Measurements from ENCODE around the gene CMPK1.

CMPK1 gene

GRCh38 chr1:47417170-47418044 is 83.8 kb downstream of the CMPK1 start:
- H4K20me1 ChIP-seq (ENCODE audit: control insufficient read depth, insufficient read depth, low read depth, low read length) = no peaks in the 10 kb centered on the region
- no peaks in the 10 kb centered on the region for H3K36me3 ChIP-seq (ENCODE audit: control insufficient read depth, low read length)
- no peaks in the 10 kb centered on the region for H3K79me2 ChIP-seq (ENCODE audit: control insufficient read depth, low read length)
- H3K27ac ChIP-seq (ENCODE audit: low read depth, low read length) = no peak overlapping the region
- no peaks in the 10 kb centered on the region for H3K9me3 ChIP-seq (ENCODE audit: control insufficient read depth, insufficient read depth, low read length)
- no peaks in the 10 kb centered on the region for H3K27me3 ChIP-seq (ENCODE audit: control insufficient read depth, low read length)
- no peaks in the 10 kb centered on the region for H3K9me2 ChIP-seq (replicated peaks; ENCODE audit: control insufficient read depth, low read length)
- no peaks in the 10 kb centered on the region for H3K4me1 ChIP-seq (ENCODE audit: control insufficient read depth, low read length)
- TF ChIP-seq EZH2phosphoT487 (IDR thresholded peaks at IDR 0.05; ENCODE audit: borderline replicate concordance, low read length) (no peak), CTCF (IDR thresholded peaks at IDR 0.05; ENCODE audit: low read depth, low read length, poor library complexity, severe bottlenecking) (no peak)
- no peak overlapping the region for H3K4me3 ChIP-seq (ENCODE audit: low read length)
- no peaks in the 10 kb centered on the region for H3F3A ChIP-seq (ENCODE audit: control insufficient read depth, insufficient read depth)
- no peak overlapping the region for H3K4me2 ChIP-seq (ENCODE audit: low read length)

- H3K9me3 ChIP-seq (ENCODE audit: control insufficient read depth, insufficient read depth, low read length) = no peaks in the 10 kb centered on the region
- no peaks in the 10 kb centered on the region for H4K20me1 ChIP-seq (ENCODE audit: control insufficient read depth, insufficient read depth, low read depth, low read length)
- H3K4me1 ChIP-seq (ENCODE audit: control insufficient read depth, low read length) = no peaks in the 10 kb centered on the region
- H3K27me3 ChIP-seq (ENCODE audit: control insufficient read depth, low read length) = no peaks in the 10 kb centered on the region
- no peaks in the 10 kb centered on the region for H3K36me3 ChIP-seq (ENCODE audit: control insufficient read depth, low read length)
- no peaks in the 10 kb centered on the region for H3K9me2 ChIP-seq (replicated peaks; ENCODE audit: control insufficient read depth, low read length)
- TF ChIP-seq EZH2phosphoT487 (IDR thresholded peaks at IDR 0.05; ENCODE audit: borderline replicate concordance, low read length) (no peak), CTCF (IDR thresholded peaks at IDR 0.05; ENCODE audit: low read depth, low read length, poor library complexity, severe bottlenecking) (no peak)
- H3K79me2 ChIP-seq (ENCODE audit: control insufficient read depth, low read length) = no peaks in the 10 kb centered on the region
- H3K4me3 ChIP-seq (ENCODE audit: low read length) = no peak overlapping the region
- no peak overlapping the region for H3K4me2 ChIP-seq (ENCODE audit: low read length)
- H3K27ac ChIP-seq (ENCODE audit: low read depth, low read length) = no peak overlapping the region
- no peaks in the 10 kb centered on the region for H3F3A ChIP-seq (ENCODE audit: control insufficient read depth, insufficient read depth)
Measured at GRCh38 chr1:47418122-47418521, 84.5 kb downstream of the CMPK1 start.

- Histone ChIP-seq H3F3A (ENCODE audit: control insufficient read depth, insufficient read depth) (no peaks in the 10 kb centered on the region), H3K36me3 (ENCODE audit: control insufficient read depth, low read length) (no peaks in the 10 kb centered on the region), H3K27me3 (ENCODE audit: control insufficient read depth, low read length) (no peaks in the 10 kb centered on the region), H3K27ac (ENCODE audit: low read depth, low read length) (no peak overlapping the region), H3K4me2 (ENCODE audit: low read length) (no peak overlapping the region), H3K9me3 (ENCODE audit: control insufficient read depth, insufficient read depth, low read length) (no peaks in the 10 kb centered on the region), H3K4me3 (ENCODE audit: low read length) (no peak overlapping the region), H3K4me1 (ENCODE audit: control insufficient read depth, low read length) (no peaks in the 10 kb centered on the region), H4K20me1 (ENCODE audit: control insufficient read depth, insufficient read depth, low read depth, low read length) (no peaks in the 10 kb centered on the region), H3K79me2 (ENCODE audit: control insufficient read depth, low read length) (no peaks in the 10 kb centered on the region), H3K9me2 (replicated peaks; ENCODE audit: control insufficient read depth, low read length) (no peaks in the 10 kb centered on the region)
- no peak for TF ChIP-seq EZH2phosphoT487 (IDR thresholded peaks at IDR 0.05; ENCODE audit: borderline replicate concordance, low read length)
- no peak for TF ChIP-seq CTCF (IDR thresholded peaks at IDR 0.05; ENCODE audit: low read depth, low read length, poor library complexity, severe bottlenecking)
Measured at GRCh38 chr1:47418681-47419325, 85.2 kb downstream of the CMPK1 start.

All from DOHH2 (cell line).